C4-2B (cell line): Measurements from ENCODE around the gene MAP3K13.
"Not testable (repeated sequence)": the region's sequence is repeated elsewhere in the genome, so short reads cannot be mapped to it uniquely, and the experiment has no call there.

ENCODE experiments used
- H3K27ac ChIP-seq: fragments of 450-650 bp; 2 replicates; pipeline ENCODE4 v1.5.1; 2017
- ZFX ChIP-seq: fragments of 450-650 bp; IDR thresholded peaks from 2 replicates; pipeline ENCODE4 v1.6.1; 2017
- TF ChIP-seq, protein P1 (sequence below): fragments of 450-650 bp; conservative IDR thresholded peaks from 2 replicates; pipeline ENCODE4 v1.5.1; 2017; ENCODE audit warnings: mild to moderate bottlenecking

MAP3K13 gene

DNA sequence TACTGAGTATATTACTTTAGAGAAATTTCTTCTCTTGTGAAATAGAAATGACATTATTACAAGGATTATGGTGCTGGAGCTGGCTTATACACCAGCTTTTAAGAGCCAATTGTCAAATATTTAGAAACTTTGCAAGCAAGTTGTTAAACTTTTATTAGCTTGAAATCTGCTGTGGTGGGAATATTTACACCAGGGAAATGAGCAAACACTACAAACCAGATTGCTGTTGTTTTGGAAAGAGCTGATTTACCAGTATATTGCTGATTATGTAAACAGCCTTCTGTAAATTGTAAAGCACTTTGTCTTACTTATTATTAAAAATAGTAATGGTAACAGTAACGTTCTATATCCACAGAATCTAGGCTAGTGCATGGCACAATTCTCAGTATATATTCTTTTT lies 61.5 kb downstream of the MAP3K13 start:
- TF ChIP-seq, protein P1, sequence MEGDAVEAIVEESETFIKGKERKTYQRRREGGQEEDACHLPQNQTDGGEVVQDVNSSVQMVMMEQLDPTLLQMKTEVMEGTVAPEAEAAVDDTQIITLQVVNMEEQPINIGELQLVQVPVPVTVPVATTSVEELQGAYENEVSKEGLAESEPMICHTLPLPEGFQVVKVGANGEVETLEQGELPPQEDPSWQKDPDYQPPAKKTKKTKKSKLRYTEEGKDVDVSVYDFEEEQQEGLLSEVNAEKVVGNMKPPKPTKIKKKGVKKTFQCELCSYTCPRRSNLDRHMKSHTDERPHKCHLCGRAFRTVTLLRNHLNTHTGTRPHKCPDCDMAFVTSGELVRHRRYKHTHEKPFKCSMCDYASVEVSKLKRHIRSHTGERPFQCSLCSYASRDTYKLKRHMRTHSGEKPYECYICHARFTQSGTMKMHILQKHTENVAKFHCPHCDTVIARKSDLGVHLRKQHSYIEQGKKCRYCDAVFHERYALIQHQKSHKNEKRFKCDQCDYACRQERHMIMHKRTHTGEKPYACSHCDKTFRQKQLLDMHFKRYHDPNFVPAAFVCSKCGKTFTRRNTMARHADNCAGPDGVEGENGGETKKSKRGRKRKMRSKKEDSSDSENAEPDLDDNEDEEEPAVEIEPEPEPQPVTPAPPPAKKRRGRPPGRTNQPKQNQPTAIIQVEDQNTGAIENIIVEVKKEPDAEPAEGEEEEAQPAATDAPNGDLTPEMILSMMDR = no peak
- no peak for TF ChIP-seq ZFX
- H3K27ac ChIP-seq = peak overlapping the region; percentile 38; the same call in 1 of the 2 replicates

DNA sequence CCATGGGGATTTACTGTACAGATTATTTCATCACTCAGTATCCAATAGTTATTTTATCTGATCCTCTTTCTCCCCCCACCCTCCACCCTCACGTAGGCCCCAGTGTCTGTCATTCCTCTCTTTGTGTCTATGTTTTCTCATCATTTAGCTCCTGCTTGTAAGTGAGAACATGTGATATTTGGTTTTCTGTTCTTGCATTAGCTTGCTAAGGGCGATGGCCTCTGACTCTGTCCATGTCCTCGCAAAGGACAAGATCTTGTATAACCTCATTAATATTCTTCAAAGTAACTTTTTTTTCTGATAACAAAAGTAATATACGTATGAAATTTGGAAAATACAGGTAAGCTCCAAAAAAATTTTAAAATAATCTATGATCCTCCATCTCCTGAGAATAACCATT lies 67.4 kb downstream of the MAP3K13 start:
- no peak overlapping the region for H3K27ac ChIP-seq
- no peak for TF ChIP-seq ZFX
- TF ChIP-seq, protein P1 = no peak

DNA sequence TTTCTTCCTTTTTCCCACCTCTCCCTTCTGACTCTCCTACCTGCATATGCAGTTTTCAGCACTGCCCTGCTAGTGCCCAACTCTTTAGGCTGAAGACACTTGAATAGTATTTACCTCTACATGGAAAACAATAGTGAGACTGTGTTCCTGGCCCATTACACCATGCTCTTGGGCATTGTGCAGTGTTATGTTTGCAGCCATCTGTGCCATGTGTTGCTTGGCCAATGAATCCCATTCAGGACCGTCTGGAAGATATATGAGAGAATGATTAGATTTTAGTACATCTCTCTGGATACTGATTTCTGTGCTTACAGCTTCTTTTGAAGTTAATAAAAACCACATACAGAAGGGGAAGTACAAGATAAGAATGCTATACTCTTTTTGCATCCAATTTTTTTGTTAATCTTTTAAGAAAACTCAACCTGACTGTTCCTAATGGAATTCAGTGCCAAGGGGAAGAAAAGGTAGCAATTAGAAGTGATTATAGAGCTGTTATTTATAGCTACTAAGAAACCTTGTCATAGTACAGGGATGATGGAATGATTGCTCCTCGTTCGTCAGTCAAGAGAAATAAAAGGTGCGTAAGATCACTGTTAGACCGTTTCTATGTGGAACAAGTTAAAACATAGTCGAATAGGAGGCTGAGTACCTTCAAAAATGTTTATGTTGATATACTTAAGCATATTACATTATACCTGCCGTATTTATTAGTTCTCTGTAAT lies 77.0 kb downstream of the MAP3K13 start:
- TF ChIP-seq, protein P1 = no peak
- no peak for TF ChIP-seq ZFX
- no peak overlapping the region for H3K27ac ChIP-seq

DNA sequence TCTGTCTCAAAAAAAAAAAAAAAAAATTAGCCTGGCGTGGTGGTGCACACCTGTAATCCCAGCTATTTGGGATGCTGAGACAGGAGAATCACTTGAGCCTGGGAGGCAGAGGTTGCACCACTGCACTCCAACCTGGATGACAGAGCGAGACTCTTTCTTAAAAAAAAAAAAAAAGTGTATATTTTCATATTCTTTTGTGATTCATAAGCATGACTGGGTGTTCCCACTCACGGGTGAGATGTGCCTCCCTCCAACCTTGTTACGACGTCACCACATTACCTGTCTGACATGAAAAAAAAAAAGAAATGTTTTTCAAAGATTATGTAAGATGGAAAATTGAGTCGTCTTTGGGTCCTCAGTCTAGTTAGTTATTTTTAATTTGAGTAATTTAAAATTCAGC lies 79.1 kb downstream of the MAP3K13 start:
- H3K27ac ChIP-seq = no peak overlapping the region
- no peak for TF ChIP-seq ZFX
- TF ChIP-seq, protein P1 = no peak

DNA sequence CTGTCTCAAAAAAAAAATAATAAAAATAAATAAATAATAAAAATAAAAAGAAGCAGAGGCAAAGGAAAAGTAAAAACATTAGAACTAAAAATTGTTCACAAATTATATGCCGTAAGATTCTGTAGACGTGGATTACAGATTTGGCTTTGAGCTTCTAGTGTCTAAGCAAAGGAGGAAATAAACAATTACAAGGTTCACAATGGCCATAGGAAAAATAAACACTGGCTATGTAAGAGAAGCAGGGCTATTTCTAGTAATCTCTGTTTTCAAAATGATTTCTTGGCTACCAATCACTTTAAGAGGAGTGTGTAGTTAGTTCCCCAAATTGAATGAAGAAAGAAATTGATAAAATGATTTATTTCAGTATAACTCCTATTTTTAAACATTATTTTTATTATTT lies 81.4 kb downstream of the MAP3K13 start:
- H3K27ac ChIP-seq = no peak overlapping the region
- no peak for TF ChIP-seq ZFX
- TF ChIP-seq, protein P1 = no peak

DNA sequence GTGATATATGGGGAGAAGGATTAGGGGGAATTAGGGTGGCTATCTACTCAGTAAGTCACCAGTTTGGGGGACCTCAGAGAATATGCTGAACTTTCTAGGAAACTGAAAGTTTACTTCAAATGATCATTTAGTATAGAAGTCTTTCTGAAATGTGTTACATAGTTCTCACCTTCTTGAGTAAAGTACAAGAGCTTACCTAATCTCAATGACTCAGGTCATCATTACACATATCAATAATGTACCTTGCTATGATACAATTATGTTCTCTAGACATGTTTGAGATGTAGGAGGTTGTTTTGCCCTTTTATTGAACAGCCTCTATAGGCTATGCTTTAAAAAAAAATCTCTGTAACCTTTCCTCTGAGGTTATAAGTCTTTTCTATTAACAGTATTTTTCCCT lies 85.2 kb downstream of the MAP3K13 start:
- TF ChIP-seq, protein P1 = no peak
- no peak for TF ChIP-seq ZFX
- no peak overlapping the region for H3K27ac ChIP-seq

DNA sequence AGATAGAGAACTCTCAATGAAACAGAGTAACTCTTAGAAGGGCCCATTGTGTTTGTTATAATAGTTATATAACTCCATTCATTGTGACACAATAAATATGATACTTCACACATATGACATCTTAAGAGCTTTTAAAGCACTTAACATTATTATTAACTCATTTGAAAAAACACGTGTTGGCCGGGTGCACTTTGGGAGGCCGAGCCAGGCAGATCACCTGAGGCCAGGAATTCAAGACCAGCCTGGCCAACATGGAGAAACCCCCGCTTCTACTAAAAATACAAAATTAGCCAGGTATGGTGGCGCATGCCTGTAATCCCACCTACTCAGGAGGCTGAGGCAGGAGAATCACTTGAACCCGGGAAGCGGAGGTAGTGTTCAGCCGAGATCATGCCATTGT lies 88.5 kb downstream of the MAP3K13 start:
- H3K27ac ChIP-seq = not testable (repeated sequence)

DNA sequence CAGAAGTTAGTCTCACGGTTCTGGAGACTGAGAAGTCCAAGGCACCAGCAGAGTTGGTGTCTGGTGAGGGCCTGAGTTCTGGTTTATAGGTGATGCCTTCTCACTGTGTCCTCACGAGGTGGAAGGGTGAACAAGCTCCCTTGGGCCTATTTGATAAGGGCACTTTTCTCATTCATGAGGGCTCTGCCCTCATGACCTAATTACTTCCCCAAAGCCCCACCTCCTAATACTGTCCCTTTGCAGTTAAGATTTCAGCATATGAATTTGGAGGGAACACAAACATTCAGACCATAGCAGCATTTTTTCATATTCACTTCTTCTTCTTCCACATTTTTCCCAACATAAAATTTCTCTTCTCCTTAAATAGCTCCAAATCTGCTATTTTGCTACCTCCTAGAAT lies 94.4 kb downstream of the MAP3K13 start:
- H3K27ac ChIP-seq = no peak overlapping the region
- TF ChIP-seq, protein P1 = no peak
- TF ChIP-seq ZFX = 0 out of 2 replicates have a peak, but pooled peaks have one; percentile 10
